ENCODE data around the gene SHISAL1.

Gene SHISAL1

GRCh38 chr22:44336962-44337677 is 24.4 kb upstream of the SHISAL1 start:
- Histone ChIP-seq H3K27ac (ENCODE audit: low read length) (no peak overlapping the region), H3K9ac (ENCODE audit: low read length) (no peak overlapping the region), H2AFZ (ENCODE audit: low read depth, low read length) (no peak overlapping the region), H3K27me3 (ENCODE audit: low read depth, low read length) (peaks cover 47% of the 10 kb centered on the region), H3K79me2 (ENCODE audit: low read length) (no peaks in the 10 kb centered on the region), H3K4me1 (ENCODE audit: low read length) (peaks cover 6% of the 10 kb centered on the region), H3K9me3 (ENCODE audit: insufficient read depth, low read length) (0 out of 2 replicates have a peak, but pooled peaks cover 5% of the 10 kb centered on the region), H3K4me2 (ENCODE audit: low read length) (no peak overlapping the region), H4K20me1 (ENCODE audit: insufficient read depth, low read length) (no peaks in the 10 kb centered on the region; the same call in 1 of the 2 replicates), H3K4me3 (ENCODE audit: low read length) (no peak overlapping the region), H3K36me3 (replicated peaks; ENCODE audit: low read depth, low read length) (no peaks in the 10 kb centered on the region)
- TF ChIP-seq EZH2phosphoT487 (IDR thresholded peaks at IDR 0.05; ENCODE audit: low read depth) (no peak), CTCF (IDR thresholded peaks at IDR 0.05; ENCODE audit: low read depth, low read length) (no peak)

GRCh38 chr22:44335903-44336803 is 23.4 kb upstream of the SHISAL1 start:
- Histone ChIP-seq H3K4me1 (ENCODE audit: low read length) (peaks cover 6% of the 10 kb centered on the region), H3K4me3 (ENCODE audit: low read length) (no peak overlapping the region), H3K9ac (ENCODE audit: low read length) (no peak overlapping the region), H3K79me2 (ENCODE audit: low read length) (no peaks in the 10 kb centered on the region), H4K20me1 (ENCODE audit: insufficient read depth, low read length) (no peaks in the 10 kb centered on the region; the same call in 1 of the 2 replicates), H2AFZ (ENCODE audit: low read depth, low read length) (no peak overlapping the region), H3K27ac (ENCODE audit: low read length) (no peak overlapping the region), H3K9me3 (ENCODE audit: insufficient read depth, low read length) (0 out of 2 replicates have a peak, but pooled peaks cover 5% of the 10 kb centered on the region), H3K36me3 (replicated peaks; ENCODE audit: low read depth, low read length) (no peaks in the 10 kb centered on the region), H3K27me3 (ENCODE audit: low read depth, low read length) (peaks cover 37% of the 10 kb centered on the region), H3K4me2 (ENCODE audit: low read length) (no peak overlapping the region)
- TF ChIP-seq CTCF (IDR thresholded peaks at IDR 0.05; ENCODE audit: low read depth, low read length) (peak; percentile 29), EZH2phosphoT487 (IDR thresholded peaks at IDR 0.05; ENCODE audit: low read depth) (no peak)

GRCh38 chr22:44335066-44335839 is 22.5 kb upstream of the SHISAL1 start:
- Histone ChIP-seq H3K9ac (ENCODE audit: low read length) (no peak overlapping the region), H3K9me3 (ENCODE audit: insufficient read depth, low read length) (0 out of 2 replicates have a peak, but pooled peaks cover 5% of the 10 kb centered on the region)
- no peak for TF ChIP-seq EZH2phosphoT487 (IDR thresholded peaks at IDR 0.05; ENCODE audit: low read depth)
- TF ChIP-seq CTCF (IDR thresholded peaks at IDR 0.05; ENCODE audit: low read depth, low read length), result no peak

More at GRCh38 chr22:44335066-44335839, 22.5 kb upstream of the SHISAL1 start:
- peaks cover 2% of the 10 kb centered on the region for H3K4me1 ChIP-seq (ENCODE audit: low read length)
- no peaks in the 10 kb centered on the region for H3K79me2 ChIP-seq (ENCODE audit: low read length)
- peaks cover 28% of the 10 kb centered on the region for H3K27me3 ChIP-seq (ENCODE audit: low read depth, low read length)
- H2AFZ ChIP-seq (ENCODE audit: low read depth, low read length), result no peak overlapping the region
- no peak overlapping the region for H3K27ac ChIP-seq (ENCODE audit: low read length)
- H3K36me3 ChIP-seq (replicated peaks; ENCODE audit: low read depth, low read length), result no peaks in the 10 kb centered on the region
- no peak overlapping the region for H3K4me2 ChIP-seq (ENCODE audit: low read length)
- H4K20me1 ChIP-seq (ENCODE audit: insufficient read depth, low read length), result no peaks in the 10 kb centered on the region; the same call in none of the 2 replicates
- no peak overlapping the region for H3K4me3 ChIP-seq (ENCODE audit: low read length)

All from OCI-LY3 (cell line).